Fibroblast of lung (primary cell): Measurements from ENCODE around the gene ATXN7L1.

Source experiments
- CTCF ChIP-seq, 2 donors: IDR thresholded peaks in 1 of 2; conservative IDR thresholded peaks in 1 of 2; 1 replicate in 1 of 2; 2 replicates in 1 of 2; pipeline ENCODE4 v1.5.1; 2011 to 2012; ENCODE audit warnings: low read length in 2 of 2, control low read depth in 1 of 2, inconsistent platforms in 1 of 2, low read depth in 1 of 2, mild to moderate bottlenecking in 1 of 2
- EZH2 ChIP-seq: IDR thresholded peaks from 2 replicates; pipeline ENCODE4 v1.5.1; 2012; ENCODE audit warnings: low read length, control low read depth, mild to moderate bottlenecking; ENCODE audit errors: missing control alignments

- TF ChIP-seq CTCF (conservative IDR thresholded peaks at IDR 0.05 in 1 of 2, IDR thresholded peaks at IDR 0.05 in 1 of 2; ENCODE audit: low read depth in 1 of 2, low read length in 2 of 2), result no peak
- no peak for TF ChIP-seq EZH2
These were observed 45.1 kb downstream of the ATXN7L1 start for GRCh38 chr7:105831302-105831620.
